HG02571 (cell line): Measurements from ENCODE around the gene SLC25A22.

Experiments
- ATAC-seq: cut with Tn5 transposase; IDR thresholded peaks from one replicate; pipeline ENCODE4 v1.9.1; 2021; ENCODE audit warnings: mild to moderate bottlenecking, moderate library complexity; ENCODE audit not compliant: unreplicated experiment

Gene SLC25A22

DNA sequence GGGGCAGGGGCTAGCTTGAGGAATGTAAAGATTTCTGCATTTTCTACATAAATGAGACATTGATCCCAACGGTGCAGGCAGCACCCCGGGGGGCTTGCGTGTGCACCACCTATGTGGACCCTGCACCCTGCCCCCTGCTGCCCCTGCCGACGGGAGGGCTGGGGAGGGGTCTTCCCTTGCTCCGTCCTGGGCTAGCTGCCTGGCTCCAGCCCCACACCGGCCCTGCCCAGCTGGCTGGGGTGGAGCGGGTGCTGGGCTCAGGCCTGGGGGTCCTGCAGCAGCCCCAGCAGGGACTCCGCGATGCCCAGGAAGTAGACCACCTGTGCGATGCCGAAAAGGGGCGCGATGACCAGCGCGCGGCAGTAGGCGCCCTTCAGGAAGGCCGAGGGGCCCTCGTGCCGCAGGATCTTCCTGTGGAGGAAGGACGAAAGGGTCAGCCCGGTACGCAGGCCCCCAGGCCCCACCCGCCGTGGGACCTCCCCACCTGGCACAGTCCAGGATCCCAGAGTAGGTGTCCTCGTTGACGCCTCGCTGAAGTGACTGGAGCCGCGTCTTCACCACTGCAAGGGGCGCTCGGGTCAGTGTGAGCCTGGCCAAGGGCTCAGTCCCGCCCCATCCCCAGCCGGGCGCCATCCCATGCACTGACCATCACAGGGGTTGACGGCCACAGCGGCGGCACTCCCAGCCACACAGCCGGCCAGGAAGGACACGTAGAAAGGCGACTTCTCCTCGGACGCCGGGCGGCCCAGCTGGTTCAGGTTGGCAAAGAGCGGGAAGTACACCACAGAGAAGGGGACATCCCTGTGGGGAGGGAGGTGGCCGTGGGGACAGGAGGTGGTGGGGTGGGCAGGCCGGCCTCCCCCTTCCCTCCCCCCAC, 6.2 kb downstream of the SLC25A22 start:
- no peak for ATAC-seq

DNA sequence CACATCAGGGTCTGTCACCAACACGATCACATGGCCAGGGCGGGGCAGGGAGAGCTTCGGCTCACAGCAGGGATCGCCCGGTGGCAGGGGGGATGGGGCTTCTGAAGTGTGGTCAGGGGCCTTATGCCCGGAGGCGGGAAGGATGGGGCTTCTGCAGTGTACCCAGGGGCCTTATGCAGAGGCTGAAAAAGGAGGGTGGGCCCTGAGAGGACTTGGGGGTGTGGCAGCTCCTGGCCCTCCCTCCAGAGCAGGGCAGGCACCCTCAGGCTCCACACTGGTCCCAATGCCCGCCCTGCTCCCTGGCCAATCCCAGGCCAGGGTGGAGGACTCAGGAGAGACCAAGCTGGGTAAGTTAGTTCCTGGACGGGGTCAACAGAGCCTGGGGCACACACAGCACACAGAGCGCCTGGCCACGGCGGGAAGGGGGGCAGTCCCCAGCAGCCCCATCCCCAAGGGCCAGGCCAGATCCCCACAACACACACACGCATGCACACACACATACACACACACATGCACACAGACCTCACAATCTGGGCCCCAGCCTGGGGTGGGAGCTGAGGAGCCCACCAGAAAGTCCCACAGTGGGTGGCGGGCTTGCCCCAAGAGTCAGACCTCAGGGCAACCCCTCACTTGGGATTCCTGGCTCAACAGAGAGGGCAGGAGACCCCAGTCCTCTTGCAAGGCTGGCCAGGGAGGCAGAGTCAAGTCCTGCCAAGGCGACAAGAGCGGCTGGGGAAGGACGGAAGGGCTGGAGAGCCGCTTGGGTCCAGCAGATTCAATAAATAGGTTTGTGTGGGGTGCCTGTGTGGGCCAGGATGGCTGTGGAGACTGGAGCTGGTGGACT, 7.1 kb downstream of the SLC25A22 start:
- no peak for ATAC-seq

DNA sequence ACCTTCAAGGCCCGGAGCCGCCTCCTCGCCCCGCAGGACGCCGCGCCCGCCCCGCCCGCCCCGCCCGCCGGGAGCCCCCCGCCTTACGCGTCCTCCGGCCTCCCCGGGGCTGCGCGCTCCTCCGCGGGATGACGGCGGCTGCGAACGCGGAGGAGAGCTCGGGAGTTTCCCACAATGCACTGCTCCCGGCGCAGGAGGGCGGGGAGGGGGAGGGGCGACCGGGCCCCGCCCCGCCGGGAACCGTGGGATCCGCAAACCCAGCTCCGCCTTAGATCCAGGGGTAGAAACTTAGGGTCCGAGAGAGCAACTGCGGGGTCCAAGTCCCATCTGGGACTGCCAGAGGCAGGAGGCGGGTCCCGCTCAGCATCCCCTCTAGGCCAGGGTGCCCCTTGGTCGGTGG, 8.1 kb downstream of the SLC25A22 start, which contains the start of gene CEND1:
CEND1 (minus strand) TSS at position 148 of the 400 bp plus-strand sequence. CDS start 1,514 bp downstream, outside the sequence.
- no peak for ATAC-seq

DNA sequence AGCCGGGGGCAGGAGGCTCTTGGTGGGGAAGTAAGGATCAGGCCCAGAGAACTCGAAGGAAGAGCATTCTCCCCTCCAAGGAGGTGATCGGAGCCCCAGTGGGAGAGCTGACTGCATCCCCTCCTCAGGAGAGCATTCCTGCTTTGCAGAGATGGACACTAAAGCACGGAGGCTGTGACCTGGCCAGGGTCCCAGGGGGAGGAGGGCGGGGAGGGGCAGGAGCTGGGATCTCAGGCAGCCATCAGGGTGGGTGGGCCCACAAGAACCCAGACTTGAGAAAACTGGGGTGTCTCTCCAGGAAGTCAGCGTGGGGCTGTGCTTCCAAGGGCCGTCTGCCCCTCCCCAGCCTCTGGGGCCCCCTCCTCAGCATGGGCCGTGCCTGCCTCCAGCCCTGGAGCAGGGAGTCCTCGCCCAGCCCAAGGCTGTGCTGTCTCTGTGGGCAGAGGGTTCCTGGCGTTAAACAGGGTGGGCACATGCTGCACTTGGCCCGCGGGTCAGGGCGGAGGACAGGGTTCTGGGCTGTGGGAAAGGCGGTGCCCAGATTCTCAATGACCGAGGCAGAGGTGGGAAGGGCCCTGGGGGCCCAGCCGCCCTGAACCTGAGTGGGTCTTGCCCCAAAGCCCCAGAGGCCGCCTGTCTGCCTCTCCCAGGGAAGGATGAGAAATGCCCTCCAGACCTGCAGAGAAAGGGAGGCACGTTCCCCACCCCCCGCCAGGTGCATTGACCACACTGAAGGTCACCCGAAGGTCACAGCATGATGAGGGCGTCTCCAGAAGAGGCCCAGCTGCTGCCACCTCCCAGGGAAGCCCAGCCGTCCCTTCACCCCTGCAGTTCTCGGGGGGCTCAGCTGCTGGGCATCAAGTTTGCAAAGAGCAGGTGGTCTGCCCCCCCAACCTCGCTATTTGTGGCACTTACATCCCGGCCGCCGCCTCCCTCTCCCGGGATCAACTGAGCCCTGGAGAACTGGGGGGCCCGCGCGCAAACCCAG, 8.8 kb downstream of the SLC25A22 start:
- ATAC-seq, result no peak

DNA sequence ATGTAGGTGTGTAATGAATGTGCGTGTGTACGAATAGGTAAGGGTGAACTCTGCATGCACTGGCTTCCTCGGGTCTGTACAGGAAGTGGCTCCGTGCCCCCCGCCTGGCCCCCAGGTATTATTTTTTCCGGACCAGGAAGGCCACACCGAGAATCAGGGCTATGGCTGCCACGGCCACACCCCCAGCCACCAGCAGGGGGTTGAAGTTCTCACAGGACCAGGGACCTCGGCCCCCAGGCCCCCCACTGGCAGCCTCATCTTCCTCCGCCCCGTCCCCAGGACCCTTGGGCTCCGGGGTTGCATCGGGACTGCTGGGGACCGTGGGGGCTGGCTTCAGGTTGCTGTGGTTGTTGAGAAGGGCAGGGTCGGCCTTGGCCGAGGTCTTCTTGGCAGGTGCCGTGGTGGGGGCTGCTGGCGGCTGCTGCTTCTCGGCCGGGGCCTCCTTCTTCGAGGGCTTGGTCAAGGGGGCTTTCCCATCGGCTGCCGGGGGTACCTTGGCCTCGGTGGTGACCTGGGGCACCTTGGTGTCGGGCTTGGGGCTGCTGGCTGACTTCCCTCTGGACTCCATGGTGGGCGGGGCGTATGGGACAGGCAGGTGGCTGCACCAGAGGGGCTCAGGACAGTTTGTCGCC, 10.0 kb downstream of the SLC25A22 start:
- ATAC-seq, result no peak

DNA sequence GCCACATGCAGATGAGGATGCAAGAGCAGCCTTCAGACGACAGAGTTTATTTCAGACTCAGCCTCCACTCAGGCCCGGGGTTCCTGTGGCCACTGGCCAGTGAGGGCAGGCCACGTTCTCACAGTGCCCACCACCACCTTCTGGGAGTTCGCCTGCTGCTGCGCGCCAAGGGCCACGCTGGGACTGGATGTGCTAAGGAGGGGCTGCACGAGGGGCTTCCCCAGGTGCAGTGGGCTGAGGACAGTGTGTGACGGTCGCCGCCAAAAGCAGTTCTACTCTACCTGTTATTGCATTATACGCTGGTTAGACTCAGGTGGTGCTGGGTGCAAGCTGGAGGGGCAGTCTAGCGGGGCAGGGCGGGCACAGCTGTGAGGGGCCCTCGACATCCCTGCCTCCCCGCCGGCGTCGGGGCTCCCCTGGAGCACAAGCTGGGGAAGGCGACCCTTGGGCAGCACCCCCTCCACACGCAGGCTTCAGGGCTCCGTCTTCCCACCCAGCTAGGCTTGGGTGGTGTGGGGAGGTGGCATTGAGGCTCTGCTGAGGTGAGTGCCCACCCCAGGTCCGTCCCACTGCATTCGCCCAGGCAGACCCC, 10.9 kb downstream of the SLC25A22 start:
- ATAC-seq, result no peak

DNA sequence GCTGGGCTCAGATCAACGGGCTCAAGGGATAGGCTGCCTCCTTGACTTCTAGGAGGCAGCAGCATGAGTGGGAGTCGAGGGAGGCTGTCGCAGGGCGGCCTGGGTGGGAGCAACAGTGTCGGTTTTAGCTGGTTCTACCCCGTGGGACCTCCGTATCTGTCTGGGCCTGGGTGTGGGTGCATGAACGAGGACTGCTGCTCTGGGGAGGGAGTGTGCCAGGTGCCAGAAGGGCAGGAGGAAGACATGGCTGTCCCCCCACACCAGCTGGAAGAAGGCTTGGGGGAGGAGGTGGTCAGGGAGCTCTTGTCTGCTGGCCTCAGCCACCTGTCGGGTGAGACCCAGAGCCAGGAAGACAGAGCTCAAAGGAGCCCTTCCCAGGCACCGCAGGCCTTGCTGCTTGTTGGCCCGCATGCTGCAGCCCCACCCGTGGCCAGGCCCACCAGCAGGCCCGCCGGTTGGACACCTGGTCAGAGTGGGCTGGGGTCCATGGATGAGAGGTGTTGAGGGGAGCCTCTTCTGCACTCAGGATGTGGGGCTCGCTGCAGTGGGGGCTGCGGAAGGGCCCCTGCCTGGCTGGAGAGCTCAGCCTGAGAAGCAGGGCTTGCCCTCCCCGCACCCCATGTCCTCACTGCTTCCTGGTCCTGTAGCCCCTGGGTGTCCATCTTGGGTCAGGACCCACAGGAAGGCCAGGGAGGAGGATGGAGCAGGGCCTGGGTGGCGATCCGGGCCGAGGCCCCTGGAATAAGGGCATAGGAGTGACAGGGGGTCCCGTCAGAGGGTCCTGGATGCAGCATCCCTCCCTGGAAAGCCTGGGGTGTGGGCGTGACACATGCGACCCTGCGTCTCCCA, 11.6 kb downstream of the SLC25A22 start:
- no peak for ATAC-seq

DNA sequence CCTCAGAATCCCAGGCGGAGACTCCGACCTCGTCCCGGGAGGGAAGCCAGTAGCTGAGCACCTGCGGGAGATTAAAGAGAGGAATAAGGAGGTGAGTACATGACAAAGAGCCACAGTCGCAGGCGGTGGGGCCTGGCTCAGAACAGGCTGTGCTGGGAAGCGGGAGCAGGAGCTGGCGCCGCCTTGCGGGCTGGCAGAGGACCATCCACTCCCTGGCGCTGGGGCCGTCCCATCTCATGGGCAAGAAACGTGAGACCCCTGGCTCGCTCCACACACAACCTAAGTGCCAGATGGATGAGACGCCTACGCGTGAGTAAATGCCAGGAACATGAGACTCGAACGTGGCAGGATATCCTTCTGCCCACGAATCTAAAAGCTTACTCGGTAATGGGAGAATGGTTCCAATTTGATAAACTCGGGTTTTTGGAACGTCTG, 14.5 kb downstream of the SLC25A22 start:
- ATAC-seq, result no peak

DNA sequence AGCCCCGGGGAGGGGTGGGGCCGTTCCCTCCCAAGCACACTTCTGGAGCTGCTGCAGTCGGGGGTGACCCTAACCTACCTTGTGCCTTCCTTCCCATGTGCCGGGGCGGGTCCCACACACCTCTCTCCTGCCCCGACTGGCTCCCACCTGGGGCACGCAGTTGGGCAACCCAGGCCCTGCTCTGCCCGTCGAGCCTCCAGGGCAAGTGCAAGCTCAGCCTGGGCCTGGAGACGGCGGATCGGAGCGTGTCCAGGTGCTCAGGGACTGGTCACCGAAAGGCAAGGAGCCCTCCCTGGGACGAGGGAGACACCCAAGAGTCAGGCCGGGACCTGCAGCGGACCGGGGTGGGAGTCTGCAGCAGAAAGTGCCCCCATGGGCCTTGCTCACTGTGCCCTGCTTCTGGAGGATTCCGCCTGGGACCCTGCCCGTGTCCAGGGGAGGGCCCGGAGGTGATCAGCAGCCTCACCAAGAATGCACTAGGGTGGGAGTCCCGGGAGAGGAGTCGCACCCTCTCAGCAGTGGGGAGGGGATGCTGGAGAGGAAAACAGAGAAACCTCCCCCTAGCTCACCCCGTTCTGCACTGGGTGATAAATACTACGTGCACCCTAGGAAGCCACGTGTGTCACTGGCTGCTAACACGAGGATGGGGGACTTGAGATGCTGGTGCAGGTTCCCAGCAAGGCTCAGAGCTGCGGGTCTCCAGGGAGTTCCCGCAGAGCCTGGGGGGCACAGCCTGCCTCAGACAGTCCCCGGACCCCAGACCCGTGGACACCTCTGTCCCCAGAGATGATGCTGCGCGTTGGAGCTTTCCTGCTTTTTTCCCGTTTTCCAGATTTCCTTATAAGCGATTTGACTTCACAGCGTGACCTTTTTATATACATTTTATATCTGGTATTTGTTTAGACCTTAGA, 15.6 kb downstream of the SLC25A22 start:
- ATAC-seq, result no peak

DNA sequence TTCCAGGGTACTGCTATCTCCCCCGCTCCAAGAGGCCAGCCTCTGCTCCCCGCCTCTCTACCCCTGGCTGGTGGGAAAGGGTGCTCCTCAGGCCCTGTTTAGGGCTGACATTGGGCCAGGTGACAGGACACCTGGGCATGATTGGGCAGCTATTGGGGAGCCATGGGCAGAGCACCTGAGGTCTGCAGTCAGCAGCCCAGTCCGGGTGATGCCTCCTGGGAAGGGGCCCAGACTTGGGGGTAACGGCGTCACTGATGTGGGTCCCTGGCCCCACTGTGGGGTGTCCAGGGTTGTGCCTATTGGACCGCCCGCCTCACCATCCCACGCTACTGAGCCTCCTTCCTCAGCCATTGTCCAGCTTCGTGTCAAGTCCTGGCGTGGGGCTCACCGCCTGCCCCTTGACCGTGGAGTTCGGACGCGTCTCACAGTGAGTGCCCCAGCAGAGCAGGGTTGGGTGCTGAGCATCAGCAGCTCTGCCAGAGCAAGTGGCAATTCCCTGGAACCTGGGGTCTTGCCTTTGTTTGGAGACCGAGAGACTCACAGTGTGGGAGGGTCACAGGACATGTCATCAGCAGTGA, 18.0 kb downstream of the SLC25A22 start:
- no peak for ATAC-seq

DNA sequence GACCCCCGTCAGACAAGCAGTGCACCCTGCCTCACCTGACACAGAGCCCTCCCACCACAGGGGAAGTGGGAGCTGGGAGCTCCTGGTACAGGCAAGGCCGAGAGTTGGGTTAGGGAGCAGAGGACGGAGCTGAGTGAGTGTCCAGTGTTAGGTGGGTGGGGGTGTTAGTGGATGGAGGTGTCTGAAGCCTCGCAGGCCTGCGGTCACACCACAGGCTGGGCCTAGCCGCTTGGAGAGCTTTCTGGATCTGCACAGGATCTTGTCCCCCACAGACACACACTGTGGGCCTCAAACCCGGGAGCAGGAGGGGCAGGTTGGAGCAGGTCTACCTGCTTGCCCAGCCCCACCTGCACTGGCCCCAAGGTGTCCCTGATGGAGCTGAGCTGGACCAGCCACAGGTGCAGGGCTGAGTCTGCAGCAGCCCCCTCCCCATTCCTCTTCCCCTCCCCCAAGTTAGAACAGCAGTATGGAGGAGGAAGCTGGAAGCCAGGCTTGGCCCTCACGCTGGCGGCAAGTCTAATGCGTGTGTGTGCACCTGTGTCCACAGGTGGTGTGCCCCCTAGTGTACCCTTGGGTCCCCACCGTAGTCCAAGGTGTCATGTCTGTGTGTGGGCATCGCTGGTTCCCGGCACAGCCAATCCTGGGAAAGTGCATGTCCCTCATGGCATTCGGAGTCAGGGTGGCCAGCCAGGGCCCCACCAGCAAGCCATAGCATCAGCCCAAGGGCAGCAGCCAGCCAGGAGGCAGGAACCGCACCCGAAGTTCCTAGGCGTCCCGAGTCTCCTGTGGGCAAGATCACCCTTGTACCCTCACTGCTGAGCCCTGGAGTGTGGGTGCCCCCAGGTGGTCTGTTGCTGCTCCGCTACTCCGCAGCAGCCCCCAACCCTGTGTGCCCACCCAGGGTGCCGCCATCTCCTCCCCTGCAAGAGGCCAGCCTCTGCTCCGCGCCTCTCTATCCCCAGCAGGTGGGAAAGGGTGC, 18.8 kb downstream of the SLC25A22 start:
- no peak for ATAC-seq

DNA sequence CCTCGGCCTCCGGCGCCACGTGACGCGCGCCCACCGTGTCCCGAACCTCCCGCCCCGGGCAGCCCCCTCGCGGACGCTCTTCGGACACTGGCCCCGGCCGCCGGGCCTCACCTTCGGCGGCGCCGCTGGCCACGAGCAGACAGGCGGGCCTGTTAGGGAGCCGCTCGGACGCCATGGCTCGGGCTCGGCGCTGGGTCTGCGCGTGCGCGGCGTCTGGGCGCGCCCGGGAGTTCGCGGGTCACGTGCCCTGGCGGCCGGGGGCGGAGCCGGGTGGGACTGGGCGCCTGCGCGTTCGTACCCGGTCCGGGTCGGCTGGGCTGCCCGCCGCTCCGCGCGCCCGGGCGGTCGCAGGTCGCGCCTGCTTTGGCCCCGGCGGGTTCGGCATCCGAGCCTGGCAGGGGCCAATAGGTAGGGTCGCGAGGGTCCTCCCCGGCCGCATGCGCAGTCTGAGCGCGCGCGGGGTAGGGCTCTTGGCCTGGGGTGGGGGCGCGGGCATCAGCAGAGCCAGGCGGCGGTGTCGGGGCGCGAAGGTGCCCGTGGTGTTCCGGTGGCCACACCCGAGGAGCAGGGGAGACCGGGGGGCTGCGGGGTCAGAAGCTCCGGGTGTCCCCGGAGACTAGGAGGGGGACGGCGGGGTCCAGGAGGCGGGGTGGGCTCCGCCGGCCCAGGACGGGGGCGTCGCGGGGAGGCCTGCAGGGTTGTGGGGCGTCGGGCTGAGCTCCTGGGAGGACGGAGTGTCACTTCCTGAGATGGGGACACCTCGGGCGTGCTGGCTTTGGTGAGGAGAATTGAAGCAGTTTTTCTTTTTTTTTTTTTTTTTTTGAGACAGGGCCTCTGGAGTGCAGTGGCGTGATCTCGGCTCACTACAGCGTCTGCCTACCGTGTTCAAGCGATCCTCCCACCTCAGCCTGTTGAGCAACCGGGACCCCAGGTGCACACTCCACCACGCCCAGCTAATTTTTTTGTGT, 20.5 kb downstream of the SLC25A22 start, which contains the start of gene GATD1:
GATD1 (minus strand) TSS at position 200 of the 968 bp plus-strand sequence; CDS start at position 175, 25 bp downstream.
- ATAC-seq, result peak; percentile 54

DNA sequence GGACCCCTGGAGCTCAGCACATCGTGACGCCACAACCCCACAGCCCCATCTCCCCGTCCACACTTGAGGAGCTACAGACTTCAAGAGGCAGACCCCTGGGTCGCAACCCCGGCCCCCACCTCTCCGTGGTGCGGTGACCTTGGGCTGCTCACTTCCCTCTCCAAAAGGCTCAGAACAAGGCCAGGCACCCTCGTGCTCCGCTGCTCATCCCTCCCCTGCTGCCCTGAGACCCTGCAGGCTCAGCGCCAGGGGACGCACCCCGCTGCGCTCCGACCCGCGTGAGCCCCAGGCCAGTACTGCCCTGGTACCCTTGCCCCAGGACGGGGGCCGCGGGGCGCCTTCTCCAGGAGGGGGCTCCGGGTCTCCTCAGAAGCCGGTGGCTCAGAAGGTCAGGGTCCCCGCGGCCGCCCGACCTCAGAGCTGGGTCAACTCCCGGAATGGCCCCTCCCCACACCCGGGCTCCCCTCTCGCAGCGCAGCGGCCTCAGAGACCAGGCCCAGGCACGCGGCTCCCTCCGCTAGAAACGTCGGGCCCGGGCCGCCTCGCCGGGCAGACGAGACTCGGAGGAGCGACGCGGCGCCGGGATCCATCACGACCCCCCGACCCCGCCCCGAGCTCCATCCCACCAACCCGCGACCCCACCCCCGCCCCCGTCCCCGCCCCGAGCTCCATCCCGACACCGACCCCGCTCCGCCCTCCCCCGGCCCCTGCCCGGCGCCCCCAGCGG, 21.4 kb downstream of the SLC25A22 start:
- peak; percentile 36 for ATAC-seq

DNA sequence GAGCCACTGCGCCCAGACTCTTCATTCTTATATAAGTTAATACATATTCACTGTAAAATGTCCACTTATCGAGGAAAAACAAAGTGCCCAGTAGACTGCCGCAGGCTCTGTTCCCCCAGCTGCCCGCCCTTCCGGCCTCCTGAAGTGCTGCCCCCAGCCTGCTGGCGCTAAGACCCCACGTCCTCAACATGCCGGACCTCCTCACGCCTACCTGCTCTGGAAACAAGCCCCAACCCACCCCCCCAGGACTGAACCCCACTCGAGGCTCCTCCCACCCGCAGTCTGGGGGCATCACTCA, 21.9 kb downstream of the SLC25A22 start:
- no peak for ATAC-seq
